Stimulated activated CD8-positive, alpha-beta memory T cell treated with anti-CD3 and anti-CD28 coated beads, Interleukin-4, amount 100 ng/mL, for 48 hours (primary cell): ENCODE data around the gene METTL23.
"Not testable (repeated sequence)": the region's sequence is repeated elsewhere in the genome, so short reads cannot be mapped to it uniquely, and the experiment has no call there.

Experiments
- DNase-seq: peaks from one replicate; pipeline ENCODE4 v3.0.0-alpha.2; 2020

The METTL23 gene

DNA sequence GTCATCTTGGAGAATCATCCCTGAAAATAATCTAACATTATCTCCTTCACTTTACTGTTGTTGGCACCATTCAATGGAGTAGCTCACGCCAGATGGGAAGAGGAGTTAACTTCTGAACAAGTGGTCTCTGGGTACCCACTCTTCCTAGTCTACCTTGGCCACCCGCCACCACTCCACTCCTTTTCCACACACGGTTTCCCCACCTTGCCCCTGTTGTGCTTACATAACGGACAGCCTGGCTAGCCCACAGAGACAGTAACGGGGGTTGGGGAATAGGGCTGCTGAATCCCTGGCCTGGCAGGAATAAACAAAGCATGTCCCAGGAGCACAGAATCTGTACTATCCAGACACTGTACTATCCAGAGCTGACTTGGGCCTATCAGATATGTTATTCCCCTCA lies 12.3 kb upstream of the METTL23 start:
- no peak for DNase-seq

DNA sequence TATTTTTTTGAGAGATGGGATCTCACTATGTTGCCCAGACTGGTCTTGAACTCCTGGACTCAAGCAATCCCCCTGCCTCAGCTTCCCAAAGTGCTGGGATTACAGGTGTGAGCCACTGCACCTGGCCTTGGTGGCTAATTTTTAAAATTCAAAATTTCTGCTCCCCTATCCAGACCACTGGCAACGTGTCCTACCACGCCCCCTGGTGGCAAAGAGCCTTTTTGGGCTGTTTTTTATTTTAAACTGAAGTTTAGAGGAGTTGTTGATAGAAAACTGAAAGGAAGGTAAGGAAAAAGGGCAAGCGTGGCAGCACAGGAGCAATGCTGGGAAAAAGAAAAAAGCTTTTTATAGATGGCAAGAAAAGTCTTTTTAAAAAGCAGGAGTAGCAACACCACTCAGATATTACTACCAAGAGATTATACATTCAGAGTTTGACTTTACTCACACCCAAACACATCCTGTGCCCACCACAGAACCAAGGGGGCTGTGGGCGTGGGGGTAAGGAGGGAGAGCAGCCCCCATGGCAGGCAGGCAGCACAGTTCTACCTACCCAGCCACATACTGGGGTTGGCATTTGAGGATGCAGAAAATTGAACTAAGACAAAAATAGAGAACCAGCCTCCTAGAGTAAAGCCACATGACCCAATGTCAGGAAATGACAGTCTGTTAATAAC lies 11.7 kb upstream of the METTL23 start:
- peak; percentile 93 for DNase-seq

DNA sequence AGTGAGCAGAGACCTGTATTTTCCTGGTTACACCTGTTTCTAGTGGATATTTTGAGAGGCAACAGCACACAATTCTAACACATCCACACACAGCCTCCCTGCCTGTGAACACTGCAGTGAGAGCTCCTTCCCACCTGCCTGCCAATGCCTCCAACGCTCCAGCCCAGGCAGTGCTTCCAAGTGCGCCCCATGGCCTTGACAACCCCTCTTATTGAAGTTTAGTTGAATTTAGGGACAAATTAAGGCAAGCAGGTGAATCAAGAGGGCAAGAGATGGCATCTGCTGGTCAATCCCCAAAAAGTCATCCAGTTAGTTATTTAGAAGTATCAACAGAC lies 11.2 kb upstream of the METTL23 start:
- no peak for DNase-seq

DNA sequence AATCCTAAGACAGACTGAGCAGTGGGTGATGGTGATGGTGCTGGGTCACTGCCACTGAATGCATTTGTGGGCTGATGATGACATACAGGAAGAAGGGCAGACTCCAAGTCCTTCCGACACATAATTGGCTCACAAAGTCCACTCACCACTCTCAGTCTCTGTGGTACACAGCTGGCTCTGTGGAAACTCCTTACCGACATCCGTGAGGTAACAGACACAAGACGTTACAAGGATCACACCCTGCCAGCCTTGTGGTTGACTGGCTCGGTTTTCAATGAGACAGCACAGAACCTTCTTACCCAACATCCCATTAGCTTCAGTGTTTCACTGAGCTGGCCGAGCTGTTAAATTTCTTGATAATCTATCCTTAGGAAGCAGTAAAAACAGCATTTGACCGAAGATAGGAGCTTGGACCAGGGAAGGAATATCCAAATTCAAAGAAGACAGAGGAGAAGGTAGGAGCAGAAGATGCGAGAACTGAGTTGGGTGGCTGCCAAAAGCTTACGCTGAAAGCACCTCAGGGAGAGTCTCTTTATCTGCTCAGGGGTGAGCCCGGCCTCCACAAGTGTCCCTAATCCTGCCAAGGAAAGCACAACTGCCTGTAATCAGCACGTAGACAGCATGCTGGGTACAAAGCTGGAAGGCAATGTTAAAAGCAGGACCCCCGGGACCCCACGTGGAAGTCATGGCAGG lies 10.3 kb upstream of the METTL23 start:
- peak; percentile 75 for DNase-seq

DNA sequence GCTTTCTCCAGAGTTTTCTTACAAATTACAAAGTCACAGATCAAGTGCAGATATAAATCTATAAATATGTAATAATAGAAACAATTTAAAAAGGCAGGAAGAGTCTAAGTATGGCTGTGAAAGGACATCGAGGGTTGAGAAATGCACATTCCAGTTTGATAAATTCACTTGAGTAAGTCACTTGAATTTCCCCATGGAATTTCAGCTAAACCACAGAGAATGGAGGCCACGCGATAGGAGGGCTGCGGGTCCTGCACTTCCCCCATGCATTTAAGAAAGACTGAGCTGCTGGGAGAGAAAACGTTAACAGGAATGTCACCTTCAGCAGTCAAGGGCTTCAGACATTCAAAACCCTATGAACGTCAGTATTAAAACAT lies 9.8 kb upstream of the METTL23 start:
- no peak for DNase-seq

DNA sequence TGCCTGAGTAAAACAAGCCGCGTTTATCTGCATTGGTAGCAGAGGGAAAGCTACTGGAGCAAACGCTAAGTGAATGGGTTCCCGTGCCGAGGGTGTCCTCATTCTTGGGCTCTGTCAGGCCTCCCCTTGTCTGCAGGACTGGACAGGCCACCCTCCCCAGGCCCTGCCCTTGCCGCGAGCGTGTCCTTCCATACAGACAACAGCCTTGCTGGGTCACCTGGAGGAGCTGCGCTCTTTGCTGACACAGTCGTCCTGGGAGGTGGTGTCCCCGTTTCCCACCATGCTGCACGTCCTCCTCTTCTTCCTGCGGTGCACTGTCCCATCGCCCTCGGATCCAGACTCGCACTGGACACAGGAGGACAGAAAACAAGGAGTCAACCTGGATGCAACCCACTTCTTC lies 8.1 kb upstream of the METTL23 start:
- no peak for DNase-seq

DNA sequence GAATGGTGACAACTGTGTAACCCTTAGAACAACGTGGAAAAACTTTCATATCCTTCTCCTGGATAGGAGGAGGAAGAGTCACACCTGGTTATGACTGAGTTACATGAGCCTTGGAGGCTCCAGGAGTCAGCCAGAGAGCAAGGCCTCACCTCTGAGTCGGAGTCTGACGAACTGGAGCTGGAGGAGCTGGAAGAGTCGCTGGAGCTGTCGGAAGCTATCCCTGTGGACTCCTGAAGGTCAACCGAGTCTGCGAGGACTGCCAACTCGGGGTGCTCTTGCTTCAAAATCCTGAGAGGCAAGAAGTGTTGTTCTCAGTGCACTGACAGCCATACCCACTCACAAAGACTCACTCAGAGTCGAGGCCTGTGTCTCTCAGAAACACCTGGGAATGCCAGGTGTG lies 6.4 kb upstream of the METTL23 start:
- no peak for DNase-seq

DNA sequence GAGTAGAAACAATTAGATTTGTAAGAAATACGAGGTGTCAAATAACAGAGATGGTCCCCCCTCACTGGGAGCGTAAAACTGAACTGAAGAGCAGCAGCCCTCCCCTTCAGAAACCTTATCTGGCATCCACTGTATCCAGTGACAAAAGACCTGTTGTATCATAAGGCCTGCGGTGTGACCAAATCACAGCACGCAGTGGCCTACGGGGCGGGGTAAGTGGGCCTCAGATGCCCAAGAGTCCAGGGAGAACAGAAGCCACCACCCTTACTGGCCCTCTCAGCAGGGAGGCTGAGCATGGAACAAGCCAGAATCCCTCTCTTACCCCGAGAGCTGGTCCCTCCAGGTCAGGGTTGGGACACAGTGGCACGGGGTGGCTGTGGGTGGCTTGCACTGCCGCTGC lies 5.7 kb upstream of the METTL23 start:
- DNase-seq = no peak

DNA sequence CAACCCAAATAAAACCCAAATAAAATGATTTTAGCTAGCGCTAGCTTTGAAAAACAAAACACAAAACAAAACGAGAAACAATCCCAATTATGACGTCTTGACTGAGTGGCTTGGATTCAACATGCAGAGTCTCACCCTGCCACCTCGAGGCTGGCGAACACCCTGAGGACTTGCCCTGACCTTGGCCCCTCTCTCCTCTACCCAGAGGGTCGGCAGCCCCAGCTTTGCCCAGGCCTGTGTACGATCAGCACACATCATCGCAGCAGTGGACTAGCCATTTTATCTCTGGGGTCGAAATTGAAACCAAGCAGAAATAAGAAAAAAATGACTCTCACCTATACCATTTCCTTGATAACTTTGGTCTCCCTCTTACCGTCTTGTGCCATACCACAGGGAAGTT lies 5.2 kb upstream of the METTL23 start:
- no peak for DNase-seq

DNA sequence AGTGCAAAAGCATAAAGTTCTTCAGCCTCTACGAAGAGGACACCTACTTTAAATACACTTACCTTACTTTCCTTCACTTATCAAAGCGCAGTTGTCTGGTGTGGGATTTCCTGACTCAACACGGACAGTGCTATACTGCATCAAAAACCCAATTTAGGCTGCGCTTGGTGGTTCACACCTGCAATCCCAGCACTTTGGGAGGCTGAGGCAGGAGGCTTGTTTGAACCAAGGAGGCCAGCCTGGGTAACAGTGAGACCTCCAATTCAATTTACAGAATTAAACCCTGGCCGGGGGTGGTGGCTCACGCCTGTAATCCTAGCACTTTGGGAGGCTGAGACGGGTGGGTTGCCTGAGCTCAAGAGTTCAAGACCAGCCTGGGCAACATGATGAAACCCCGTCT lies 4.4 kb upstream of the METTL23 start:
- no peak for DNase-seq

DNA sequence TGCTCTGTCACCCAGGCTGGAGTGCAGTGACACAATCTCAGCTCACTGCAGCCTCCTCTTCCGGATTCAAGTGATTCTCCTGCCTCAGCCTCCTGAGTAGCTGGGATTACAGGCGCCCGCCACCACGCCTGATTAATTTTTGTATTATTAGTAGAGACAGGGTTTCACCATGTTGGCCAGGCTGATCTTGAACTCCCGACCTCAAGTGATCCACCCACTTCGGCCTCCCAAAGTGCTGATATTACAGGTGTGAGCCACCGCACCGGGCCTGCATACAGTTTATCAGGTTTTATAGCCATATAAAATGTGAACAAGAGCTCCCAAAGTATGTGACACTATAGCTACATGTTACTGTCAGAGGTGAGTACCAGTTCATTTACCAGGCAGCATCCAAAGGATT lies 3.7 kb upstream of the METTL23 start:
- not testable (repeated sequence) for DNase-seq

DNA sequence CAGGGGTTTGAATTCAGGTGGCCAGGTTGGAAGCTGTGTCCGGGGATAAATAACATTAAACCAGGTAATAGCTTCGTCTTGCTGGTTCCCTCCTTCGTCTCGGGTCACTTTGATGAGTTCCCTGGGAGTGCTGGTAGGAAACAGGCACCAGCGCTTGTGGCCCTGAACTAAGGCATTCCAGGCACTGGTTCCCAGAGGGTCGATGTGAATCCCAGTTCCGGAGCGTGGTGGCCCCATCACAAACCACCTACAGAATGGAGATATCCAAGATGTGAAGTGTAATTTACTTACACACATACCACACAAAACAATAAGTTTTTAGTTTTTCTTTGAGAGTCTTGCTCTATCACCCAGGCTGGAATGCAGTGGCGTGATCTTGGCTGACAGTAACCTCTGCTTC lies 2.8 kb upstream of the METTL23 start:
- DNase-seq = no peak

DNA sequence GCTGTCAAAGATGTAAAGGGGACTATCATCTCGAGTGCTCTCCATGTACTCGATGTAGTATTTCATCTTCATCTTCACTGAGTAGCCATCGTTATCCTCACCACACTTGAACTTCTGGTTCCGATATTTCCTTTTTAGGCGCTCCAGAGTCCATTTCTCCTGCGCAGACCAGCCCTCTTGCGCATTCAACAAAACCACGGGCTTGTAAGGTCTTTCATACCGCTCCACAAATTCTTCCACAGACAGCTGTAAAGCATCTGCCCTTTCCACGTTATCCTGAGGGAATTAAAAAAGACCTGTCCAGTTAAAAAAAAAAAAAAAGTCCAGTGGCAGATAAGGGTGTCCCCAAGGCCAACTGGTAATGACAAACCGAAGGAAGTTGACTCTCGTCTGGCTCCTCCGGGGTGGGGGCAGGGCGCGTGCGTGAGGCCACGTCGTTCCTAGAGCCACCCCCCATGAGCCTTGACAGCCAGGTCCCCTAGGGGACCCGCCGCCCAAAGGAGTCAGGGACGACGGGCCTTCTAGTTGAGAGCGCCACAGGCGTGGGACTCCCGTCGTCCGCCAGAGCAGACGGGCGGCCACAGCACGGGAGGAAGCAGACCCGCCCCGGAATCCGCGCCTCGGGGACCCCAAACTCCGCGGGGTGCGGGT lies 934 bp upstream of the METTL23 start:
- peak; percentile 84 for DNase-seq

DNA sequence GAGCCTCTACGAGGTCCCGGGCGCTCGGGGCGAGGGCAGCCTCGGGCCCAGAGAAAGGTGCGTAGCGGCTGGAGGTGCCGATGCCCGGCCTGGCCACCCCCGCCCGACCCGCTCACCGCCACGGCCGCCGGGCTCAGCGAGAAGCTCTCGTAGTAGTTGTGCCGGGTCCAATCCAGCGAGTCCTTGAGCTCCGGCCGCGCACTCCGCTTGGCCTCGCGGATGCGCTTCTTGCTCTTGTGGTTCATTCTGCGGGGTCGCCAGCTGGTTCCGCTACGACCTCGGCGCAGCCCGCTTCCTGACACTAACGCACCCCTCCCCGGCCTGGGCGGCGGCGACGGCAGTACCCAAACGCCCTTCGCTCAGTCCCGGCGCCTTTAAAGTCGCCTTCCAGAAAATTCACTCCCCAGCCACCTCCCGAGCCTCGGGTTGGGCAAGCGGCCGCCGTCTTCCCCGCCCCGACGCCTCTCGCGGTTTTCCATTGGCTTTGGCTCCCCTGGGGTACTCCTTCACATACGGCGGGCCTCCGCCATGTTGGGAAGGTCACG lies 336 bp upstream of the METTL23 start, which contains the start of gene JMJD6:
JMJD6 (minus strand) TSS at position 376 of the 545 bp plus-strand sequence; CDS start at position 245, 131 bp downstream.
- DNase-seq = peak; percentile 95

DNA sequence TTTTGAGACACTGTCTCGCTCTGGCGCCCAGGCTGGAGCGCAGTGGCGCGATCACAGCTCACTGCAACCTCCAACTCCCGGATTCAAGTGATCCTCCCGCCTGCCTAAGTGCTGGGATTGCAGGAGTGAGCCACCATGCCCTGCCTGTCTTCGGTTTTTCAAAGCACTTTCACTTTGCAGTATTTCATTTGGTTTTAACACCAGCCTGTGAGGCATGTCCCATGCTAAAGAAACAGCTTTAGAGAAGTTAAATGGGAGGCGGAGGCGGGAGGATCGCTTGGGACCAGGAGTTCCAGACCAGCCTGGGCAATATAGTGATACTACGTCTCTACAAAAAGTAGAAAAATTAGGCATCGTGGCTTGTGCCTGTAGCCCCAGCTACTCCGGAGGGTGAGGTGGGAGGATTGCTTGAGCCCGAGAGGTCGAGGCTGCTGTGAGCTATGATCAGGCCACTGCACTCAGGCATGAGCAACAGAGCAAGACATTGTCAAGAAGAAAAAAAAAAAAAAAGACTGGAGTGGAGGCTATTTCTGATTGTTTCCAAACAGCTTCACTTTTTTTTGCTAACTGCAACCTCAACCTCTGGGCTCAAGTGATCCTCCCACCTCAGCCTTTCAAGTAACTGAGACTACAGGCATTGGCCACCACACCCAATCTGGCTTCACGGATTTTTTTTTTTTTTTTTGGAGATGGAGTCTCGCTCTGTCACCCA lies 1.3 kb downstream of the METTL23 start:
- no peak for DNase-seq

DNA sequence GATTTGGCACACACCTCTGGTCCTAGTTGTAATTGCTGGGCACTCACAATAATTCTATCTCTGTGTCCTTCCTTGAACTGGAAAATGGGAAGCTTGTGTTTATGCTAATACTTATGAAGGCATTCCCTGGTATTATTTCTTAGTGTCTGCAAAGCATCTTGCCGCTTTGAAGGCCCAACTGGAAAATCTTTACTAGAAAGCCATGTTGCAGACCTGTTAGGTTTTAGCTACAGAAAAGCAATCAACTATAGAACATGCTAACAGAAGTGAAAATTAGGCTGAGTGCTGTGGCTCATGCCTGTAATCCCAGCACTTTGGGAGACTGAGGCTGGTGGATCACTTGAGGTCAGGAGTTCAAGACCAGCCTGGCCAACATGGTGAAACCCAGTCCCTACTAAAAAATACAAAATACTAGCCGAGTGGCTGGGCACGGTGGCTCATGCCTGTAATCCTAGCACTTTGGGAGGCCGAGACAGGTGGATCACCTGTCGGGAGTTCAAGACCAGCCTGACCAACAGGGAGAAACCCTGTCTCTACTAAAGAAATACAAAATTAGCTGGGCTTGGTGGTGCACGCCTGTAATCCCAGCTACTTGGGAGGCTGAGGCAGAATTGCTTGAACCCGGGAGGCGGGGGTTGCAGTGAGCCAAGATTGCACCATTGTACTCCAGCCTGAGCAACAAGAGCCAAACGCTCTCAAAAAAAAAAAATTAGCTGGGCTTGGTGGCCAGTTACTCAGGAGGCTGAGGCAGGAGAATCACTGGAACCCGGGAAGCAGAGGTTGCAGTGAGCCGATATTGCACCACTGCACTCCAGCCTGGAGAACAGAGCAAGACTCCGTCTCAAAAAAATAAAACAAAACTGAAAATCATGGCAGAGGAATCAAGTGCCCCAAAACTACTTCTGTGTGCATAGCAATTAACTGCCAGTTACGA lies 5.4 kb downstream of the METTL23 start:
- not testable (repeated sequence) for DNase-seq

DNA sequence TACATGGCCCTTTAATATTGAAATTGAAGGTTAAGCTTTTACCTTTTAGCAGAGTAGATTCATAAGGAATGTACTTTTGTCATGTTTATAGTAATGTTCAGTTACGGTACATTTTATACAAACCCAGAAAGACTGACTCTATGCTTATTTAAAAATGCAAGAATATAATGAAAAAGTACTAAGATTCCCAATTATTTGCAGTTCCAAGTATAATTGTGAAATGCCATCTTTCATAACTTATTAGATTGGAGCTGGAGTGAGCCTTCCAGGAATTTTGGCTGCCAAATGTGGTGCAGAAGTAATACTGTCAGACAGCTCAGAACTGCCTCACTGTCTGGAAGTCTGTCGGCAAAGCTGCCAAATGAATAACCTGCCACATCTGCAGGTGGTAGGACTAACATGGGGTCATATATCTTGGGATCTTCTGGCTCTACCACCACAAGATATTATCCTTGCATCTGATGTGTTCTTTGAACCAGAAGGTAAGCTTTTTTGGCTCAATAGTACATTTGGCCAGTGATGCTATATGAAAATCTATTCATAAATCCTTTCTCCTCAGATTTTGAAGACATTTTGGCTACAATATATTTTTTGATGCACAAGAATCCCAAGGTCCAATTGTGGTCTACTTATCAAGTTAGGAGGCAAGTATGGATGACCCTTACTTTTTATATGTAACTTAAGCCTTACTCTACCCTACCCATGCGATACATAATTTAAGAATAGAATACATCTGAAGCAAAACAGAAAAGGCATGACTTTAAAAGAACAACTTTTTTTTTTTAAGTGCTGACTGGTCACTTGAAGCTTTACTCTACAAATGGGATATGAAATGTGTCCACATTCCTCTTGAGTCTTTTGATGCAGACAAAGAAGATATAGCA lies 6.3 kb downstream of the METTL23 start:
- no peak for DNase-seq

DNA sequence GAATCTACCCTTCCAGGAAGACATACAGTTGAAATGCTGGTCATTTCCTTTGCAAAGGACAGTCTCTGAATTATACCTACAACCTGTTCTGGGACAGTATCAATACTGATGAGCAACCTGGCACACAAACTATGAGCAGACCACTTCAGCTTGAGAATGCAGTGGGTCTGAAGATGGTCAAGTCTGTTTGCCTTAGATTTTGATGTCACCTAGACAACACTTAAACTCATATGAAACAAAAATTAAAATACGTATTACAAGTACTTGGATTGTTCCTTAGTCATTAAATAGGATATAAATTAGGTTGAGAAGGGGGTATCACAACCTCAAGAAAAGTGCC lies 6.9 kb downstream of the METTL23 start:
- no peak for DNase-seq

DNA sequence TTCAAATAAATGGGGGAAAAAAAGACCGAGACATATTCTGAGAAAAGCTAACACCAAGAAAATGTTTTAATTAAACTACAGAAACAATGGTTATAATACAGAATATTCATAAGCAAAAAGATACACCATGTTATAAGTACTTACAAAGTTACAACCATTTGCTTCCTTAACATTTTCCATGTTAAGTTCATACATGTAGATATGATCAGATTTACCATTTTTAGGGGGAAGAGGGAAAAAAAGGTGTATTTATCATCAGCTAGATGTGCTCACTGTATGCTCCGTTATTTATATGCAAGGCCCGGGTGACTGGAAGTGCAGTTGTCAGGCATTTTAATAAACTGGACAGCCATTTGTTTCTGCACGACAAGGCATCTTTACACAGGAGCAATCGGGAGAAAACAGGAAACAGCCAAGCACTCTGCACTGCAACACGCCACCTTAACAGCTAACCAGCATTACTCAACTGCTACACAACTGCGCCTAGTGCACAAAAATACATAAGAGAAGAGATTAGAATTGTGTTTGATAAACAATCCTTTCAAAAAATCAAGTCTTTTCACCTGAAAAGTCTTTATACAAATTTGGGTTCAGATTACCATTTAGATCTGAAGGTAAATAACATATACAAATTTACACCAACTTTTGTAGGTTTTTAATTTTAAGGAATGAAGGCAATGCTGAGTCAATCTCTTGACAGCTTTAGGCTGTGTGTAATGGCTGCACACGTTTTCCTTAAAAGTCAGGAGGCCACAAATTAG lies 7.6 kb downstream of the METTL23 start:
- DNase-seq = no peak

DNA sequence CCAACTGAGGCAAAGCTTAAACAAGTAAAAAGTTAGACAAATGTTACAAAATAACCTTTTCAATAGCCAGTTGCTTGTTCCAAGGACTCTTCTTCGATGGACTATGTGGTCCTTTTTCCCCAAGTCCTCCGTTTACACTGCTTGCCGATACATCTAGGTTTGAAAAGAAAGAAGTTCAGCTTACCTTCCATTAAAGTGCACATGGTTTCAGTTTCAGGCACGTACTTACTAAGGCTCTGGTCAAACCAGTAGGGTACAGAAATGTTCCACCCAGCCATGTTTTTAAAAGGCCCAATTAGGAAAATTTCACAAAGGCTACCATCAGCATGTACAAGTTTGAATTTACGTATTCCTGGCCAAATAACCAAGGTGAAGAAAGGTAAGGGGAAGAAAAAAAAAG lies 8.4 kb downstream of the METTL23 start:
- no peak for DNase-seq
